Measurements from ENCODE around the gene CERK. TPM values are rescaled to one million over a fixed set of nuclear protein-coding genes. Genes with fewer than 3 reads are reported as not detected.
"Not testable (repeated sequence)": the region's sequence is repeated elsewhere in the genome, so short reads cannot be mapped to it uniquely, and the experiment has no call there.

CERK gene
- 10 to 100 TPM in 5 of 6 donors, 1 to 10 TPM in 1; 7.6 to 31.2 (median 19.2) TPM for polyA plus RNA-seq (ENCODE audit: low read depth in 6 of 6)

DNA sequence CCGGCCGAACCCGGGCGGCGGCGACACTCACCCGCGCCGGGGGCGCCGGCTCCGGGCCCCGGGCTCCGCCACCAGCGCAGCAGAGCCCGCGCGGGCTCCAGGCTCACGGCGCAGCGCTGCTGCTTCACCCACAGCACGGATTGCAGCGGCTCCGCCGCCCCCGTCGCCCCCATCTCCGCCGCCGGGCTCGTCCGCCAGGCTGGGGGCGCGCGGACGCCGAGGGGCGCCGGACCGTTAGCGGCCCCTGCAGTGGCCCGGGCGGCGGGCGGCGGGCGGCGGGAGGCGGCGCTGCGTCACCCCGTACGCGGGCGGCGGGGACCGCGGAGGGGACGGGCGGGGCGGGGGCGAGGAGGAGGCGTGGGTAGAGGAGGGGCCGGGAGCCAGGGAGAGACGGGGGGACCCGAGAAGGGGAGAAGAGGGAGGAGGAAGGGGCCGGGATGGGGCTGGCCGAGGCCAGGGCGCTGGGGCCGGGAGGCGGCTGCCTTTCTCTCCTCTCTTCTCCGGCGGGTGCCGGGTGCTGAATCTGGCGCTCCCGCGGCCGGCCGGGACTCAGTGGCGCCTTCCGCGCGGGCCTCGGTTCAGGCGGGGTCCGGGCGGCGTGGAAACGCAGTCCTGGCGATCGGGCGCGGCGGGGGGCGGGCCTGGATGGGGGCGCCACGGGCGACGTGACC lies at the start of gene CERK:
Gene CERK, minus strand, starts transcription at position 277 of the 671 bp plus-strand sequence. Its CDS starts 104 bp downstream, at position 173.
- Mint-ChIP-seq H3K9me3 (peaks cover 0 to 4% (median 0%) of the 10 kb centered on the region in 7 donors), H3K27ac (peak within 1 kb of the TSS; percentile 92 to 99 (median 98)), H3K27me3 (peaks cover 0 to 5% (median 0%) of the 10 kb centered on the region in 3 donors), H3K4me3 (peak within 1 kb of the TSS; percentile 89 to 100 (median 96)), H3K36me3 (no peaks in the 10 kb centered on the region), H3K4me1 (peaks cover 33 to 39% (median 36%) of the 10 kb centered on the region in 3 donors)
- ATAC-seq (ENCODE audit: low read depth in 2 of 2) = peak; percentile 24 to 43
- peak; percentile 40 for DNase-seq

DNA sequence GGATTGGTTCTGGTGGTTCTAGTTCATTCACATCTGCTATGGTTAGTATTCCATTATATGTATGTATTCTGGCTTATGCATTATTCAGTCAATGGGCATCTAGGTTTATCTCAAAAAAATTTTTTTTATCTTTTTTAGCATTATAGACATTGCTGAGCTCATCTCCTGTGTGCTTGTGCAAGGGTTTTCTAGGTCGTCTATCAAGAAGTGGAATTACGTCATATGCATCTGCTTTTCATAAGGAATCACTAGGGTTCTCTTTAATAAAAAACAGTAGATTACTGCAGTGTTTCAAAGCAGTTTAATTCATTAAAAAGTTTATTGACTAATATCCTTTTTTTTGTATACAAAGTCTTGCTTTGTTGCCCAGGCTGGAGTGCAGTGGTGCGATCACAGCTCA lies 45.7 kb upstream of the CERK start:
- H3K4me1 Mint-ChIP-seq = peaks cover 56 to 91% (median 88%) of the 10 kb centered on the region in 3 donors
- no peaks in the 10 kb centered on the region for H3K36me3 Mint-ChIP-seq
- H3K4me3 Mint-ChIP-seq = no peak overlapping the region
- no peak overlapping the region for H3K27ac Mint-ChIP-seq
- H3K27me3 Mint-ChIP-seq = no peaks in the 10 kb centered on the region
- no peak for DNase-seq
- no peak for ATAC-seq (ENCODE audit: low read depth in 2 of 2)
- no peaks in the 10 kb centered on the region for H3K9me3 Mint-ChIP-seq

DNA sequence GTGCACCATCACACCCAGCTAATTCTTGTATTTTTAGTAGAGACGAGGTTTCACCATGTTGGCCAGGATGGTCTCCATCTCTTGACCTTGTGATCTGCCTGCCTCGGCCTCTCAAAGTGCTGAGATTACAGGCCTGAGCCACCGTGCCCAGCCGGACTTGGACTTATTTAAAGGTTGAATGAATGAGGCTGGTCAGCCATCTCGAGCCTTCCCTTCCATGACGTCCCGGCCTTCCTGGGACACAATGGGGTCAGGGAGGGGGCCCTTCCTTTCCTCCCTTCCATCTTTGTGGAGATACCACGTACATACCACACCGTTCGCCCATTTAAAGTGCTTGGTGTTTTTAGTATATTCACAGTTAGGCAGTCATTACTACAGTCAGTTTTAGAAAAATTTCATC lies 44.1 kb upstream of the CERK start:
- H3K27ac Mint-ChIP-seq = peak overlapping the region in 5 of 6 donors; percentile 33 to 83 (median 67)
- not testable (repeated sequence) for H3K36me3 Mint-ChIP-seq; H3K27me3 Mint-ChIP-seq; DNase-seq; ATAC-seq (ENCODE audit: low read depth in 2 of 2); H3K9me3 Mint-ChIP-seq
- H3K4me1 Mint-ChIP-seq = peaks cover 59 to 93% (median 92%) of the 10 kb centered on the region in 3 donors
- H3K4me3 Mint-ChIP-seq = peak overlapping the region in 2 of 8 donors; percentile 29 to 40

GRCh38 chr22:46781291-46781690 lies 43.2 kb upstream of the CERK start:
- Mint-ChIP-seq H3K9me3 (no peaks in the 10 kb centered on the region), H3K36me3 (no peaks in the 10 kb centered on the region), H3K4me3 (peak overlapping the region in 5 of 8 donors; percentile 5 to 49 (median 44)), H3K4me1 (peaks cover 62 to 95% (median 95%) of the 10 kb centered on the region in 3 donors), H3K27me3 (no peaks in the 10 kb centered on the region), H3K27ac (peak overlapping the region in 4 of 6 donors; percentile 42 to 89 (median 70))
- no peak for DNase-seq
- no peak for ATAC-seq (ENCODE audit: low read depth in 2 of 2)

GRCh38 chr22:46780453-46780852 lies 42.4 kb upstream of the CERK start:
- no peaks in the 10 kb centered on the region for H3K36me3 Mint-ChIP-seq

DNA sequence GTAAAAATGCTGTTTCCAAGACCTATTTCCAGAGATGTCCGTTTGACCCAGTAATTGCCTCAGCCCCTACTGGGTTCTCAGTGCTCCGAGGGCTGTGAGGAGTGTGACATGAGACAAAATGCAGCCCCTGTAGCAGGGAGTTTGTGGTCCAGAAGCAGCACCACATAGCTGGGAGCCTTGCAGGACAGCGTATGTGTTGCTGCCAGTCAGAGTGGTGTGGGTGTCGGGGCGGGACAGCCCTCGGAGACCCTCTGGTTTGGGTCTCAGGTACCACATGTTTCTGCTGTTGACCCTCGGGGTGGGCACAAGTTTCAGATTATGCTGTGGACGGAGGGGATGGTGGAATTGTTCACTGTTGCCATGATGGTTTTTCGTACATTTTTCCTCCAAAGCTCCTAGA lies 41.6 kb upstream of the CERK start:
- peak overlapping the region in 3 of 6 donors; percentile 57 to 93 (median 69) for H3K27ac Mint-ChIP-seq
- H3K4me1 Mint-ChIP-seq = peaks cover 71 to 100% (median 95%) of the 10 kb centered on the region in 3 donors
- H3K36me3 Mint-ChIP-seq = no peaks in the 10 kb centered on the region
- ATAC-seq (ENCODE audit: low read depth in 2 of 2) (no peak), DNase-seq (no peak)
- peak overlapping the region in 1 of 8 donors; percentile 20 for H3K4me3 Mint-ChIP-seq
- H3K27me3 Mint-ChIP-seq = no peaks in the 10 kb centered on the region
- H3K9me3 Mint-ChIP-seq = no peaks in the 10 kb centered on the region

More at GRCh38 chr22:46780453-46780852, 42.4 kb upstream of the CERK start:
- Mint-ChIP-seq H3K9me3 (no peaks in the 10 kb centered on the region), H3K4me1 (peaks cover 71 to 99% (median 95%) of the 10 kb centered on the region in 3 donors), H3K4me3 (peak overlapping the region in 2 of 8 donors; percentile 19 to 33), H3K27me3 (no peaks in the 10 kb centered on the region), H3K27ac (peak overlapping the region in 4 of 6 donors; percentile 17 to 83 (median 74))
- ATAC-seq (ENCODE audit: low read depth in 2 of 2) = no peak
- DNase-seq = no peak

GRCh38 chr22:46779023-46779422 lies 41.0 kb upstream of the CERK start:
- peak overlapping the region in 2 of 8 donors; percentile 10 to 56 for H3K4me3 Mint-ChIP-seq
- peak overlapping the region; percentile 42 to 98 (median 64) for H3K27ac Mint-ChIP-seq
- peaks cover 74 to 100% (median 95%) of the 10 kb centered on the region in 3 donors for H3K4me1 Mint-ChIP-seq
- no peaks in the 10 kb centered on the region for H3K36me3 Mint-ChIP-seq
- ATAC-seq (ENCODE audit: low read depth in 2 of 2) = no peak
- DNase-seq = no peak
- H3K9me3 Mint-ChIP-seq = no peaks in the 10 kb centered on the region
- no peaks in the 10 kb centered on the region for H3K27me3 Mint-ChIP-seq

- ATAC-seq (ENCODE audit: low read depth in 2 of 2) (peak; percentile 45 to 47), DNase-seq (peak; percentile 64)
- no peaks in the 10 kb centered on the region for H3K9me3 Mint-ChIP-seq
- no peaks in the 10 kb centered on the region for H3K36me3 Mint-ChIP-seq
- no peaks in the 10 kb centered on the region for H3K27me3 Mint-ChIP-seq
- H3K27ac Mint-ChIP-seq = peak overlapping the region; percentile 92 to 98 (median 97)
- H3K4me3 Mint-ChIP-seq = peak overlapping the region; percentile 64 to 94 (median 88)
- peaks cover 73 to 100% (median 96%) of the 10 kb centered on the region in 3 donors for H3K4me1 Mint-ChIP-seq
Observed at GRCh38 chr22:46777609-46777970, 39.5 kb upstream of the CERK start.

DNA sequence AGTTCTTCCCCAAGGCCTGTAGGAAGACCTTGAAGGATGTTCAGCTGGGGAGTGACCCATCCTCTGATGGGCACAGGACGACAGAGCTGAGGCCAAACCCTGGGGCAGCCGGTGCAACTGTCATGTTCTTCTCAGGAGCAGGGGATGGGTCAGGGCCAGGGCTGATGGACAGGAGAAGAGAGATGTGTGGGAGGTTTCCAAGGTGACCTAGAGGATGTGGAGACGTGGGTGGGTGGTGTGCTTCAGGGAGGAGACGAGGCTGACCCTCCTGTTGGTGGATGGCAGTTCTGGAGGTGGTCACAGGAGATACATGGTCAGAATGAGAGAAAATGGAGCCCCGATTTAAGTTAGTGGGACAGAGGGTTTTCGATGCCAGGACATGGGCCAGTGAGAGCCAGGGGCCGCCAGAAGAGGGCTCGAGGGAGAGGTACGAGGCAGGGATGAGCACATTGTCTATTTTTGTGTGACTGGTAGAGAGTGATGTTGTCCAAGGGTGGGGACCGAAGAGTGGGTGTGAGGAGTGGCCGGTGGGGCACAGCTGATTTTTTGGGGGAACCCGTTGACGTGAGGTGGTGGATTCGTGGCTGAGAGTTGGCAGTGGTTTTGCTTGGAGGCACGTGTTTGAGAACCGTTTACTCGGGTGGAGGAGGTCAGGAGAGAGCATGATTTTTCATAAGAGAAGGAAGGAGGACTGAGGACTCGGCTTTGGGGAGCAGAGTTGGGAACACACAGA lies 39.0 kb upstream of the CERK start:
- H3K9me3 Mint-ChIP-seq = no peaks in the 10 kb centered on the region
- ATAC-seq (ENCODE audit: low read depth in 2 of 2) (peak; percentile 2 to 3), DNase-seq (peak; percentile 34)
- H3K4me3 Mint-ChIP-seq = peak overlapping the region; percentile 64 to 94 (median 88)
- peaks cover 69 to 96% (median 92%) of the 10 kb centered on the region in 3 donors for H3K4me1 Mint-ChIP-seq
- no peaks in the 10 kb centered on the region for H3K27me3 Mint-ChIP-seq
- H3K36me3 Mint-ChIP-seq = no peaks in the 10 kb centered on the region
- peak overlapping the region; percentile 93 to 99 (median 98) for H3K27ac Mint-ChIP-seq

DNA sequence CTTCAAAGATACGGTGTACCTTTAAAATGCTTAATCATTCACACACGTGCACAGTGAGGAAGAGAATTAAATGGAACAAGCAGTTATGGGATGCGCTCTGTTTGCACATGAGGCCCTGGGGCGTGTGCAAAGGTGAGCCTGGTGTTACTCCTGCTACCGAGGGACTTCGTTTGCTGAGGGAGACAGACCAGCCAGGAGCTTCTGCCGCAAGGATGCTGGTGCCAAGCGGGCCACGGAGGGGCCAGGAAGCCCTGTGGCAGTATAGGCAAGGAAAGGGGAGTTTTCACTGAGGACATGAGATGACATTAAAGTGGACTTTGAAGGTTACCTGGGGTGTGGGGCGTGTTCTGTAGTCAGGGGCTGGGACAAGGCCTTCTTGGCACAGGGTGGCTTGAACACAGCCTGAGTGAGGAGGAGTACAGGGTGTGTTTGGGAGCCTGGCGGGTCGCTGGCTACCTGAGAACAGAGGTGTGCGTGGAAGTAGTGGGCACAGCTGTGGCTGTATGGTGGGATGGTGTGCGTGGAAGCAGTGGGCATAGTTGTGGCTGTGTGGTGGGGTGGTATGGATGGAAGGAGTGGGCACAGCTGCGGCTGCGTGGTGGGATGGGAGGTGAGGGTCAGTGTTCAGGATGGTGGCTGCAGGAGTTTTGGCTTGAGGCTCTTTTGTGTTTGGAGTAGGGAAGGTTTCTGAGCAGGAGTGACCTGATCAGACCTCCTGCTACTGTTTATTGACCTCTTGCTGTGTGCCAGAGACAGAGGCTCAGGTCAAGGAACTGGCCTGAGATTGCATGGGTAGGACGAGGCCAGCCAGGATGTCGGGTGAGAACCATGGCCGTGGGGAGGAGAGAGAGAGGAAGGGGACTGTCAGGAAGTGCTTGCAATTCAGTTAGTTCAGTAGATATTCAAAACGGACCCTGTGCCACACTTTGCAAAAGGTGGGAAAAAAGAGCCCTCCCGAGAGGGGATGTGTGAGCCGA lies 38.1 kb upstream of the CERK start:
- Mint-ChIP-seq H3K4me3 (peak overlapping the region; percentile 64 to 94 (median 88)), H3K36me3 (no peaks in the 10 kb centered on the region), H3K9me3 (no peaks in the 10 kb centered on the region), H3K4me1 (peaks cover 65 to 94% (median 89%) of the 10 kb centered on the region in 3 donors), H3K27me3 (no peaks in the 10 kb centered on the region), H3K27ac (peak overlapping the region; percentile 93 to 99 (median 98))
- no peak for DNase-seq
- ATAC-seq (ENCODE audit: low read depth in 2 of 2) = no peak

DNA sequence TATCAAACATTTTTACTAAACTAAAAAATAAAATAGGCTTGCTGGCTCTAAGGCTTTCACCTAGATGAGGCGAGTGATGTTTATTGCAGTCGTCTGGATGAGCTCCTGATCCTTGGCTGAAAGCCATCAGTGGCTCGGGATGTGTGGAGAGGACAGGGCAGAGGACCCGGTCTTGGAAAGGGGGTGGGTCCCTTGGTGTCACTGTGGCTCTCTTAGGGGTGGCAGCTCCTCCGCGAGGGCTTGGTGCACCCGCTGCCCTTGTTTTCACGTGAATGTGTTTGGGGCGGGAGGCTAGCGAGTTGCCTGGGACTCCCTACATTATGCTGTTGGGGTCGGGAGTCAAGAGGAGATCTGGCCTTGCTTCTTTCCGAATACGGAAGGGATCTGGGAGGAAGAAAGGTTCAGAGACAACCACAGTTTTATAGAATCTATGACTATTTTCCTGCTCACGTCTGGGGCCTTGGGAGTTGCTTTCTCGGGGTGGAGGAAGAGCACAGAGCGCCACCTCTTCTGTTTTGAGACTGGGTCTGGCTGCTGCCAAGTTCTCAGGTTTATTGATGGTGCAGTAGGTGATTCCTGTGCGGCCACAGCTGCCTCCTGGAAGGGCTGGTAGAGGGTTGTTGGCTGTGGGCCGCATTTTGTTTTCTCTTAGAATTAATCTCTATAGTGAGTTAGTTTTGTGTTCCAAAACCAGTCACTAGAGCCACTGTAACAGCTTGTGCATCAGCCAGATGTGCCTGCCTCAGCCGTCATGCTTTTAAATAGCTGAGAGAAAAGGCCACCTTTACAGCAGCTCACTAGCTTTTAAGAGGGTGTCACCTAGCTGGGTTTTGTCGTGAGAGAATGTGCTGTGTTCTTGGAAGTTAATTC lies 37.2 kb upstream of the CERK start:
- Mint-ChIP-seq H3K27me3 (no peaks in the 10 kb centered on the region), H3K9me3 (no peaks in the 10 kb centered on the region), H3K27ac (peak overlapping the region; percentile 93 to 98 (median 97)), H3K4me1 (peaks cover 68 to 94% (median 89%) of the 10 kb centered on the region in 3 donors), H3K36me3 (no peaks in the 10 kb centered on the region), H3K4me3 (peak overlapping the region; percentile 64 to 93 (median 86))
- ATAC-seq (ENCODE audit: low read depth in 2 of 2) = no peak
- no peak for DNase-seq
